Neural cell (in vitro differentiated cells): Measurements from ENCODE around the gene LPAR5. TPM values are rescaled to one million over a fixed set of nuclear protein-coding genes. Genes with fewer than 3 reads are reported as not detected.

ENCODE experiments used
- H2AFZ ChIP-seq: fragments of 200-600, 300-800 bp; sonication (generic), shearing (Covaris generic); 2 replicates; pipeline ENCODE4 v1.6.0; 2014; ENCODE audit warnings: low read depth, mild to moderate bottlenecking, antibody characterized with exemption, low read length, moderate library complexity
- H3F3A ChIP-seq: fragments of 200-600 bp; shearing (Covaris generic); 2 replicates; pipeline ENCODE4 v1.6.1; 2016; ENCODE audit warnings: mild to moderate bottlenecking, moderate library complexity, mixed read lengths, antibody characterized with exemption, low read length; ENCODE audit not compliant: insufficient read depth, poor library complexity, severe bottlenecking
- H3K27ac ChIP-seq: fragments of 200-600, 300-800 bp; sonication (generic), shearing (Covaris generic); 2 replicates; pipeline ENCODE4 v1.5.1; 2014; ENCODE audit warnings: mild to moderate bottlenecking, low read length, moderate library complexity
- H3K27me3 ChIP-seq: fragments of 300-800, 200-600 bp; sonication (generic), shearing (Covaris generic); 2 replicates; pipeline ENCODE4 v1.6.0; 2014; ENCODE audit warnings: mild to moderate bottlenecking, low read depth, low read length, moderate library complexity; ENCODE audit not compliant: insufficient read depth
- H3K36me3 ChIP-seq: fragments of 300-800, 200-600 bp; sonication (generic), shearing (Covaris generic); 2 replicates; pipeline ENCODE4 v1.5.1; 2014; ENCODE audit warnings: mild to moderate bottlenecking, antibody characterized with exemption, low read length, moderate library complexity; ENCODE audit not compliant: insufficient read depth
- H3K4me2 ChIP-seq: fragments of 300-800, 200-600 bp; sonication (generic), shearing (Covaris generic); 2 replicates; pipeline ENCODE4 v1.6.0; 2014; ENCODE audit warnings: mild to moderate bottlenecking, low read length
- H3K4me3 ChIP-seq: fragments of 300-800, 200-600 bp; sonication (generic), shearing (Covaris generic); 2 replicates; pipeline ENCODE4 v1.5.1; 2014; ENCODE audit warnings: mild to moderate bottlenecking, low read length, moderate library complexity
- H3K79me2 ChIP-seq: fragments of 200-600 bp; shearing (Covaris generic); replicated peaks from 2 replicates; pipeline ENCODE4 v1.6.0; 2014; ENCODE audit warnings: mild to moderate bottlenecking, low read length, moderate library complexity; ENCODE audit not compliant: insufficient read depth
- H3K9ac ChIP-seq: fragments of 300-800, 200-600 bp; sonication (generic), shearing (Covaris generic); 2 replicates; pipeline ENCODE4 v1.6.1; 2016; ENCODE audit warnings: mild to moderate bottlenecking, low read length, mixed read lengths
- H3K9me2 ChIP-seq: fragments of 200-600 bp; shearing (Covaris generic); 2 replicates; pipeline ENCODE4 v1.6.1; 2016; ENCODE audit warnings: mild to moderate bottlenecking, low read length, mixed read lengths; ENCODE audit not compliant: insufficient read depth
- H3K9me3 ChIP-seq: fragments of 200-600, 300-800 bp; sonication (generic), shearing (Covaris generic); 2 replicates; pipeline ENCODE4 v1.6.1; 2016; ENCODE audit warnings: mild to moderate bottlenecking, mixed run types, low read length, moderate library complexity, mixed read lengths
- H4K20me1 ChIP-seq: fragments of 200-600 bp; shearing (Covaris generic); 2 replicates; pipeline ENCODE4 v1.6.1; 2016; ENCODE audit warnings: mild to moderate bottlenecking, mixed run types; ENCODE audit not compliant: insufficient read depth
- CTCF ChIP-seq: fragments of 450-650 bp; IDR thresholded peaks from 2 replicates; pipeline ENCODE4 v1.5.1; 2014; ENCODE audit warnings: antibody characterized with exemption, mild to moderate bottlenecking, moderate library complexity; ENCODE audit not compliant: poor library complexity, severe bottlenecking
- EP300 ChIP-seq: fragments of 450-650 bp; conservative IDR thresholded peaks from 2 replicates; pipeline ENCODE4 v1.6.1; 2014; ENCODE audit warnings: antibody characterized with exemption, mild to moderate bottlenecking, moderate library complexity; ENCODE audit not compliant: poor library complexity, severe bottlenecking
- EZH2 ChIP-seq: fragments of 200-600, 300-800 bp; shearing (Covaris generic), sonication (generic); IDR thresholded peaks from 2 replicates; pipeline ENCODE4 v1.6.1; 2014; ENCODE audit warnings: antibody characterized with exemption, low read length, borderline replicate concordance, mild to moderate bottlenecking; ENCODE audit not compliant: insufficient read depth, poor library complexity, severe bottlenecking
- MXI1 ChIP-seq: fragments of 450-650 bp; conservative IDR thresholded peaks from 2 replicates; pipeline ENCODE4 v1.6.1; 2014; ENCODE audit warnings: antibody characterized with exemption, mild to moderate bottlenecking; ENCODE audit not compliant: poor library complexity, severe bottlenecking
- POLR2AphosphoS5 ChIP-seq: IDR thresholded peaks from 2 replicates; pipeline ENCODE4 v1.6.1; 2012
- RAD21 ChIP-seq: fragments of 450-650 bp; conservative IDR thresholded peaks from 2 replicates; pipeline ENCODE4 v1.6.1; 2014; ENCODE audit warnings: antibody characterized with exemption, mild to moderate bottlenecking, moderate library complexity
- SMC3 ChIP-seq: fragments of 450-650 bp; conservative IDR thresholded peaks from 2 replicates; pipeline ENCODE4 v1.6.1; 2014; ENCODE audit warnings: antibody characterized with exemption, mild to moderate bottlenecking, moderate library complexity; ENCODE audit not compliant: poor library complexity
- TAF1 ChIP-seq: IDR thresholded peaks from 2 replicates; pipeline ENCODE4 v1.6.1; 2012; ENCODE audit warnings: low read depth
- polyA plus RNA-seq: library from polyadenylated mRNA; depleted of rRNA; stranded (reverse); fragments of >200 nt; gene quantifications from 2 replicates; pipeline ENCODE4 v1.2.3, GENCODE V29; 2014
- TF ChIP-seq, protein P1 (sequence below): IDR thresholded peaks from 2 replicates; pipeline ENCODE4 v1.6.1; 2012; ENCODE audit warnings: borderline replicate concordance

Gene LPAR5
- polyA plus RNA-seq, 1 donor from 2014 or later, result not detected

DNA sequence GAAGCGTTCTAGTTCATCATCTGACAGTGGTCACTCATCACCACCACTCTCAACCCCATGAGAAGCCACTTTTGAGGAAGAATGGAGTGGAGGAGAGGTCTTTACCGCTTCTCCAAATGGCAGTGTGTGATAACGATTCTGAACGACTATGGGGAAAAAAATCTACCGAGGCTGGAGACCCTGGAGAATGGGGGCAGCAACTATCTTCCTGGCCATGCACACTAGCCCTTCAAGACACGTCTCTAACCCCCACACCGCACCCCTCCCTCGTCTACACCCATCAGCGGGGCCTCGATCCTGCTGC, 26.8 kb upstream of the LPAR5 start:
- TF ChIP-seq SMC3 (no peak), CTCF (no peak), MXI1 (no peak), POLR2AphosphoS5 (no peak), RAD21 (no peak), TAF1 (no peak), EP300 (no peak), EZH2 (no peak)
- TF ChIP-seq, protein P1, sequence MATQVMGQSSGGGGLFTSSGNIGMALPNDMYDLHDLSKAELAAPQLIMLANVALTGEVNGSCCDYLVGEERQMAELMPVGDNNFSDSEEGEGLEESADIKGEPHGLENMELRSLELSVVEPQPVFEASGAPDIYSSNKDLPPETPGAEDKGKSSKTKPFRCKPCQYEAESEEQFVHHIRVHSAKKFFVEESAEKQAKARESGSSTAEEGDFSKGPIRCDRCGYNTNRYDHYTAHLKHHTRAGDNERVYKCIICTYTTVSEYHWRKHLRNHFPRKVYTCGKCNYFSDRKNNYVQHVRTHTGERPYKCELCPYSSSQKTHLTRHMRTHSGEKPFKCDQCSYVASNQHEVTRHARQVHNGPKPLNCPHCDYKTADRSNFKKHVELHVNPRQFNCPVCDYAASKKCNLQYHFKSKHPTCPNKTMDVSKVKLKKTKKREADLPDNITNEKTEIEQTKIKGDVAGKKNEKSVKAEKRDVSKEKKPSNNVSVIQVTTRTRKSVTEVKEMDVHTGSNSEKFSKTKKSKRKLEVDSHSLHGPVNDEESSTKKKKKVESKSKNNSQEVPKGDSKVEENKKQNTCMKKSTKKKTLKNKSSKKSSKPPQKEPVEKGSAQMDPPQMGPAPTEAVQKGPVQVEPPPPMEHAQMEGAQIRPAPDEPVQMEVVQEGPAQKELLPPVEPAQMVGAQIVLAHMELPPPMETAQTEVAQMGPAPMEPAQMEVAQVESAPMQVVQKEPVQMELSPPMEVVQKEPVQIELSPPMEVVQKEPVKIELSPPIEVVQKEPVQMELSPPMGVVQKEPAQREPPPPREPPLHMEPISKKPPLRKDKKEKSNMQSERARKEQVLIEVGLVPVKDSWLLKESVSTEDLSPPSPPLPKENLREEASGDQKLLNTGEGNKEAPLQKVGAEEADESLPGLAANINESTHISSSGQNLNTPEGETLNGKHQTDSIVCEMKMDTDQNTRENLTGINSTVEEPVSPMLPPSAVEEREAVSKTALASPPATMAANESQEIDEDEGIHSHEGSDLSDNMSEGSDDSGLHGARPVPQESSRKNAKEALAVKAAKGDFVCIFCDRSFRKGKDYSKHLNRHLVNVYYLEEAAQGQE, result no peak
- H3K9me2 ChIP-seq, result no peaks in the 10 kb centered on the region
- no peaks in the 10 kb centered on the region for H4K20me1 ChIP-seq
- H3K9ac ChIP-seq, result peak overlapping the region; percentile 95
- H3K4me3 ChIP-seq, result peak overlapping the region; percentile 77
- H3F3A ChIP-seq, result no peaks in the 10 kb centered on the region
- H2AFZ ChIP-seq, result peak overlapping the region; percentile 76
- no peaks in the 10 kb centered on the region for H3K27me3 ChIP-seq
- peaks cover 32% of the 10 kb centered on the region for H3K79me2 ChIP-seq
- H3K4me2 ChIP-seq, result peak overlapping the region; percentile 94
- no peaks in the 10 kb centered on the region for H3K9me3 ChIP-seq
- H3K27ac ChIP-seq, result peak overlapping the region; percentile 97
- no peaks in the 10 kb centered on the region for H3K36me3 ChIP-seq

GRCh38 chr12:6653987-6654386, 18.2 kb upstream of the LPAR5 start:
- no peaks in the 10 kb centered on the region for H3K9me2 ChIP-seq
- peaks cover 9% of the 10 kb centered on the region for H3K79me2 ChIP-seq
- no peak overlapping the region for H3K4me2 ChIP-seq
- no peak overlapping the region for H3K27ac ChIP-seq
- H4K20me1 ChIP-seq, result no peaks in the 10 kb centered on the region
- H3K36me3 ChIP-seq, result peaks cover 10% of the 10 kb centered on the region
- no peaks in the 10 kb centered on the region for H3K27me3 ChIP-seq
- TF ChIP-seq RAD21, result no peak
- TF ChIP-seq, protein P1, result no peak
- TF ChIP-seq EZH2, result no peak
- no peak for TF ChIP-seq POLR2AphosphoS5
- no peaks in the 10 kb centered on the region for H3K9me3 ChIP-seq
- no peak overlapping the region for H2AFZ ChIP-seq
- no peak overlapping the region for H3K9ac ChIP-seq
- H3K4me3 ChIP-seq, result no peak overlapping the region
- H3F3A ChIP-seq, result no peaks in the 10 kb centered on the region
